ENCODE data around the gene PISD.

- TF ChIP-seq CTCF (IDR thresholded peaks at IDR 0.05) (no peak), POLR2A (IDR thresholded peaks at IDR 0.05) (no peak)
Observed at GRCh38 chr22:31662668-31663037, 638 bp upstream of the PISD start.

Measured in Peyer's patch (tissue), 4 donors.